DND-41 (cell line): ENCODE measurements around the gene ADCY2.

Experiments
- ATAC-seq: fragments of 200-7000 bp; cut with Tn5 transposase; 3 replicates; pipeline ENCODE4 v1.9.1; 2021; ENCODE audit warnings: low read depth; ENCODE audit not compliant: insufficient read depth
- DNase-seq: peaks from one replicate; pipeline ENCODE4 v3.0.0-alpha.2; 2020
- H2AFZ ChIP-seq: 2 replicates; pipeline ENCODE4 v1.6.0; 2012; ENCODE audit warnings: low read depth, low read length
- H3K27ac ChIP-seq: 2 replicates; pipeline ENCODE4 v1.5.1; 2012; ENCODE audit warnings: low read length, inconsistent platforms
- H3K27me3 ChIP-seq: fragments of 200-600 bp; sonication (generic); 2 replicates; pipeline ENCODE4 v1.6.0; 2012; ENCODE audit warnings: low read length, mild to moderate bottlenecking, inconsistent platforms; ENCODE audit not compliant: insufficient read depth, poor library complexity
- H3K36me3 ChIP-seq: 2 replicates; pipeline ENCODE4 v1.5.1; 2012; ENCODE audit warnings: low read length, inconsistent platforms; ENCODE audit not compliant: insufficient read depth
- H3K4me1 ChIP-seq: 2 replicates; pipeline ENCODE4 v1.5.1; 2012; ENCODE audit warnings: mild to moderate bottlenecking, low read length; ENCODE audit not compliant: insufficient read depth
- H3K4me2 ChIP-seq: 2 replicates; pipeline ENCODE4 v1.6.0; 2012; ENCODE audit warnings: mild to moderate bottlenecking, moderate library complexity, low read length, inconsistent platforms; ENCODE audit not compliant: insufficient read depth
- H3K4me3 ChIP-seq, 2 experiments: fragments of 200-600 bp in 1 of 2; shearing (Covaris generic) in 1 of 2; 2 replicates each; pipeline ENCODE4 v1.5.1; 2012 to 2016; ENCODE audit warnings: inconsistent platforms in 2 of 2, low read length in 2 of 2, mild to moderate bottlenecking in 2 of 2, low read depth in 1 of 2, moderate library complexity in 1 of 2
- H3K79me2 ChIP-seq: 2 replicates; pipeline ENCODE4 v1.6.0; 2012; ENCODE audit warnings: low read length, inconsistent platforms; ENCODE audit not compliant: insufficient read depth
- H3K9ac ChIP-seq: 2 replicates; pipeline ENCODE4 v1.6.0; 2012; ENCODE audit warnings: low read depth, mild to moderate bottlenecking, inconsistent platforms, low read length, moderate library complexity
- H3K9me3 ChIP-seq: 2 replicates; pipeline ENCODE4 v1.5.1; 2012; ENCODE audit warnings: low read length, moderate library complexity, mild to moderate bottlenecking, inconsistent platforms; ENCODE audit not compliant: insufficient read depth, severe bottlenecking
- H4K20me1 ChIP-seq: 2 replicates; pipeline ENCODE4 v1.6.0; 2012; ENCODE audit warnings: low read length; ENCODE audit not compliant: insufficient read depth
- CTCF ChIP-seq: IDR thresholded peaks from 2 replicates; pipeline ENCODE4 v1.5.1; 2012; ENCODE audit warnings: borderline replicate concordance, low read length, moderate library complexity, mild to moderate bottlenecking; ENCODE audit not compliant: poor library complexity, severe bottlenecking; ENCODE audit errors: extremely low read depth
- EZH2 ChIP-seq: IDR thresholded peaks from 3 replicates; pipeline ENCODE4 v1.6.1; 2012; ENCODE audit warnings: borderline replicate concordance, low read depth, mild to moderate bottlenecking, moderate library complexity, low read length, inconsistent platforms; ENCODE audit not compliant: severe bottlenecking

ADCY2 gene

GRCh38 chr5:7425830-7426229, 29.9 kb downstream of the ADCY2 start:
- no peaks in the 10 kb centered on the region for H3K9me3 ChIP-seq
- no peak overlapping the region for H2AFZ ChIP-seq
- no peak for DNase-seq
- H3K4me2 ChIP-seq: no peak overlapping the region
- no peak for TF ChIP-seq EZH2
- no peak for TF ChIP-seq CTCF
- no peak overlapping the region for H3K27ac ChIP-seq
- H3K79me2 ChIP-seq: no peaks in the 10 kb centered on the region
- H3K36me3 ChIP-seq: no peaks in the 10 kb centered on the region
- no peaks in the 10 kb centered on the region for H3K27me3 ChIP-seq
- H3K9ac ChIP-seq: no peak overlapping the region
- H4K20me1 ChIP-seq: no peaks in the 10 kb centered on the region
- H3K4me3 ChIP-seq: no peak overlapping the region
- ATAC-seq: no peak
- H3K4me1 ChIP-seq: no peaks in the 10 kb centered on the region

- no peaks in the 10 kb centered on the region for H3K27me3 ChIP-seq
Observed at GRCh38 chr5:7426284-7426683, 30.3 kb downstream of the ADCY2 start.

GRCh38 chr5:7434914-7435313, 39.0 kb downstream of the ADCY2 start:
- no peak overlapping the region for H3K27ac ChIP-seq
- H3K9ac ChIP-seq: no peak overlapping the region
- no peaks in the 10 kb centered on the region for H3K27me3 ChIP-seq
- DNase-seq (no peak), ATAC-seq (no peak)
- H3K4me2 ChIP-seq: no peak overlapping the region
- no peaks in the 10 kb centered on the region for H4K20me1 ChIP-seq
- TF ChIP-seq EZH2 (no peak), CTCF (no peak)
- H3K79me2 ChIP-seq: no peaks in the 10 kb centered on the region
- no peak overlapping the region for H2AFZ ChIP-seq
- H3K4me1 ChIP-seq: no peaks in the 10 kb centered on the region
- no peak overlapping the region for H3K4me3 ChIP-seq
- no peaks in the 10 kb centered on the region for H3K9me3 ChIP-seq
- H3K36me3 ChIP-seq: no peaks in the 10 kb centered on the region

More at GRCh38 chr5:7426284-7426683, 30.3 kb downstream of the ADCY2 start:
- DNase-seq: no peak
- TF ChIP-seq CTCF: no peak
- no peak for TF ChIP-seq EZH2
- H3K9ac ChIP-seq: no peak overlapping the region
- H2AFZ ChIP-seq: no peak overlapping the region
- no peaks in the 10 kb centered on the region for H3K36me3 ChIP-seq
- H4K20me1 ChIP-seq: no peaks in the 10 kb centered on the region
- H3K9me3 ChIP-seq: no peaks in the 10 kb centered on the region
- no peak overlapping the region for H3K4me3 ChIP-seq
- no peak overlapping the region for H3K27ac ChIP-seq
- no peak for ATAC-seq
- no peak overlapping the region for H3K4me2 ChIP-seq
- H3K79me2 ChIP-seq: no peaks in the 10 kb centered on the region
- no peaks in the 10 kb centered on the region for H3K4me1 ChIP-seq

- Histone ChIP-seq H3K36me3 (no peaks in the 10 kb centered on the region), H3K27ac (no peak overlapping the region), H2AFZ (no peak overlapping the region), H3K9me3 (no peaks in the 10 kb centered on the region), H4K20me1 (no peaks in the 10 kb centered on the region), H3K4me3 (no peak overlapping the region), H3K27me3 (no peaks in the 10 kb centered on the region), H3K4me2 (no peak overlapping the region), H3K9ac (no peak overlapping the region), H3K79me2 (no peaks in the 10 kb centered on the region), H3K4me1 (no peaks in the 10 kb centered on the region)
- TF ChIP-seq EZH2 (no peak), CTCF (no peak)
- no peak for DNase-seq
- no peak for ATAC-seq
Observed at GRCh38 chr5:7435503-7435902, 39.6 kb downstream of the ADCY2 start.
